Rectal smooth muscle tissue (tissue), 1 donor: ENCODE results near the gene COL25A1.

Experiments
- H3K27ac ChIP-seq: one replicate; pipeline ENCODE4 v1.7.0; 2013; ENCODE audit warnings: low read depth, low read length, inconsistent platforms
- H3K27me3 ChIP-seq: one replicate; pipeline ENCODE4 v1.7.0; 2013; ENCODE audit warnings: low read length; ENCODE audit not compliant: control insufficient read depth, insufficient read depth
- H3K36me3 ChIP-seq: one replicate; pipeline ENCODE4 v1.7.0; 2013; ENCODE audit warnings: low read length; ENCODE audit not compliant: control insufficient read depth, insufficient read depth
- H3K4me1 ChIP-seq: one replicate; pipeline ENCODE4 v1.7.0; 2013; ENCODE audit warnings: low read length; ENCODE audit not compliant: control insufficient read depth, insufficient read depth
- H3K4me3 ChIP-seq: one replicate; pipeline ENCODE4 v1.7.0; 2013; ENCODE audit warnings: low read length
- H3K9ac ChIP-seq: one replicate; pipeline ENCODE4 v1.7.0; 2013; ENCODE audit warnings: low read length

Gene COL25A1

GRCh38 chr4:108804648-108805273, 497.7 kb downstream of the COL25A1 start:
- no peak overlapping the region for H3K4me3 ChIP-seq
- no peaks in the 10 kb centered on the region for H3K4me1 ChIP-seq
- no peaks in the 10 kb centered on the region for H3K27me3 ChIP-seq
- no peak overlapping the region for H3K9ac ChIP-seq
- H3K36me3 ChIP-seq: no peaks in the 10 kb centered on the region
- no peak overlapping the region for H3K27ac ChIP-seq

- no peaks in the 10 kb centered on the region for H3K27me3 ChIP-seq
- H3K4me1 ChIP-seq: no peaks in the 10 kb centered on the region
- no peak overlapping the region for H3K9ac ChIP-seq
- H3K4me3 ChIP-seq: no peak overlapping the region
- H3K27ac ChIP-seq: no peak overlapping the region
- no peaks in the 10 kb centered on the region for H3K36me3 ChIP-seq
Observed at GRCh38 chr4:108799306-108799705, 503.2 kb downstream of the COL25A1 start.

- Histone ChIP-seq H3K4me1 (no peaks in the 10 kb centered on the region), H3K4me3 (no peak overlapping the region), H3K27ac (no peak overlapping the region), H3K9ac (no peak overlapping the region), H3K36me3 (no peaks in the 10 kb centered on the region), H3K27me3 (no peaks in the 10 kb centered on the region)
Observed at GRCh38 chr4:108796173-108796572, 506.3 kb downstream of the COL25A1 start.

- no peak overlapping the region for H3K27ac ChIP-seq
- no peak overlapping the region for H3K9ac ChIP-seq
- no peaks in the 10 kb centered on the region for H3K36me3 ChIP-seq
- H3K27me3 ChIP-seq: no peaks in the 10 kb centered on the region
- no peaks in the 10 kb centered on the region for H3K4me1 ChIP-seq
- H3K4me3 ChIP-seq: no peak overlapping the region
Observed at GRCh38 chr4:108795733-108796132, 506.7 kb downstream of the COL25A1 start.

- no peaks in the 10 kb centered on the region for H3K36me3 ChIP-seq
- no peaks in the 10 kb centered on the region for H3K4me1 ChIP-seq
- H3K27ac ChIP-seq: no peak overlapping the region
- no peaks in the 10 kb centered on the region for H3K27me3 ChIP-seq
- H3K4me3 ChIP-seq: no peak overlapping the region
- no peak overlapping the region for H3K9ac ChIP-seq
Observed at GRCh38 chr4:108794136-108794535, 508.3 kb downstream of the COL25A1 start.

GRCh38 chr4:108793415-108793814, 509.0 kb downstream of the COL25A1 start:
- Histone ChIP-seq H3K9ac (no peak overlapping the region), H3K36me3 (no peaks in the 10 kb centered on the region), H3K4me1 (no peaks in the 10 kb centered on the region), H3K27ac (no peak overlapping the region), H3K4me3 (no peak overlapping the region), H3K27me3 (no peaks in the 10 kb centered on the region)

GRCh38 chr4:108788731-108789130, 513.7 kb downstream of the COL25A1 start:
- no peaks in the 10 kb centered on the region for H3K27me3 ChIP-seq
- no peaks in the 10 kb centered on the region for H3K36me3 ChIP-seq
- no peaks in the 10 kb centered on the region for H3K4me1 ChIP-seq
- H3K27ac ChIP-seq: no peak overlapping the region
- H3K9ac ChIP-seq: no peak overlapping the region
- H3K4me3 ChIP-seq: no peak overlapping the region

GRCh38 chr4:108787724-108788123, 514.7 kb downstream of the COL25A1 start:
- H3K36me3 ChIP-seq: no peaks in the 10 kb centered on the region
- H3K27ac ChIP-seq: no peak overlapping the region
- no peaks in the 10 kb centered on the region for H3K27me3 ChIP-seq
- no peak overlapping the region for H3K9ac ChIP-seq
- no peaks in the 10 kb centered on the region for H3K4me1 ChIP-seq
- H3K4me3 ChIP-seq: no peak overlapping the region

- Histone ChIP-seq H3K4me3 (no peak overlapping the region), H3K9ac (no peak overlapping the region), H3K36me3 (no peaks in the 10 kb centered on the region), H3K27me3 (no peaks in the 10 kb centered on the region), H3K27ac (no peak overlapping the region), H3K4me1 (no peaks in the 10 kb centered on the region)
Observed at GRCh38 chr4:108787106-108787505, 515.4 kb downstream of the COL25A1 start.

- H3K36me3 ChIP-seq: no peaks in the 10 kb centered on the region
- H3K9ac ChIP-seq: no peak overlapping the region
- H3K27ac ChIP-seq: no peak overlapping the region
- H3K4me1 ChIP-seq: no peaks in the 10 kb centered on the region
- no peaks in the 10 kb centered on the region for H3K27me3 ChIP-seq
- no peak overlapping the region for H3K4me3 ChIP-seq
Observed at GRCh38 chr4:108786351-108786750, 516.1 kb downstream of the COL25A1 start.

- H3K4me1 ChIP-seq: no peaks in the 10 kb centered on the region
- no peaks in the 10 kb centered on the region for H3K27me3 ChIP-seq
- H3K4me3 ChIP-seq: no peak overlapping the region
- H3K36me3 ChIP-seq: no peaks in the 10 kb centered on the region
- H3K27ac ChIP-seq: no peak overlapping the region
- no peak overlapping the region for H3K9ac ChIP-seq
Observed at GRCh38 chr4:108783665-108784463, 518.6 kb downstream of the COL25A1 start.

GRCh38 chr4:108779958-108780357, 522.5 kb downstream of the COL25A1 start:
- H3K4me3 ChIP-seq: no peak overlapping the region
- no peaks in the 10 kb centered on the region for H3K27me3 ChIP-seq
- H3K9ac ChIP-seq: no peak overlapping the region
- no peaks in the 10 kb centered on the region for H3K4me1 ChIP-seq
- no peaks in the 10 kb centered on the region for H3K36me3 ChIP-seq
- H3K27ac ChIP-seq: no peak overlapping the region

GRCh38 chr4:108777388-108777787, 525.1 kb downstream of the COL25A1 start:
- no peak overlapping the region for H3K4me3 ChIP-seq
- no peaks in the 10 kb centered on the region for H3K27me3 ChIP-seq

More at GRCh38 chr4:108777388-108777787, 525.1 kb downstream of the COL25A1 start:
- H3K36me3 ChIP-seq: no peaks in the 10 kb centered on the region
- no peak overlapping the region for H3K9ac ChIP-seq
- no peaks in the 10 kb centered on the region for H3K4me1 ChIP-seq
- H3K27ac ChIP-seq: no peak overlapping the region
